H1 (cell line): ENCODE measurements around the gene EDC3. TPM values are rescaled to one million over a fixed set of nuclear protein-coding genes. Genes with fewer than 3 reads are reported as not detected.

ENCODE experiments used
- BCL11A ChIP-seq, 2 experiments: IDR thresholded peaks; one replicate each; pipeline ENCODE4 v1.6.1; 2011; ENCODE audit warnings: low read depth in 2 of 2, low read length in 2 of 2, mild to moderate bottlenecking in 2 of 2
- SIRT6 ChIP-seq: IDR thresholded peaks from one replicate; pipeline ENCODE4 v1.7.1; 2012; ENCODE audit warnings: low read length, inconsistent platforms
- polyA plus RNA-seq, 7 experiments: library from polyadenylated mRNA; depleted of rRNA in 3 of 7; stranded (reverse) in 5 of 7; unstranded in 2 of 7; fragments of >200 nt in 5 of 7; fragments of 200-250 nt in 2 of 7; gene quantifications; 1 replicate in 5 of 7; 2 replicates in 1 of 7; 4 replicates in 1 of 7; pipeline versions ENCODE4 v1.2.1 to v1.2.3, GENCODE V29; 2011 to 2013; ENCODE audit warnings: missing spikeins in 2 of 7, mixed read lengths in 2 of 7
- total RNA-seq: library from RNA; stranded (reverse); fragmentation: NEBNext Ultra II Directional; extraction: Animal tissue kit (Norgen Biotek cat#: 25700); gene quantifications from 2 replicates; pipeline ENCODE4 v1.2.1, GENCODE V29; 2021
- TF ChIP-seq, protein P1 (sequence below), 3 experiments: IDR thresholded peaks; 1 replicate in 2 of 3; 2 replicates in 1 of 3; pipeline versions ENCODE4 v1.5.1 to v1.6.1; 2011; ENCODE audit warnings: low read length in 3 of 3, mild to moderate bottlenecking in 3 of 3, inconsistent platforms in 2 of 3, low read depth in 1 of 3, moderate library complexity in 1 of 3; ENCODE audit not compliant: insufficient read depth in 1 of 3; ENCODE audit errors: control extremely low read depth in 1 of 3
- TF ChIP-seq, protein P2 (sequence below): IDR thresholded peaks from 2 replicates; pipeline ENCODE4 v1.6.1; 2011; ENCODE audit warnings: low read length, improper control_type of control experiment

EDC3 gene
- total and polyA plus RNA-seq, 2 of the 8 experiments (the other 6 are each of a cell fraction or from before 2014, with no cell fraction given): 45.0 to 50.8 TPM

DNA sequence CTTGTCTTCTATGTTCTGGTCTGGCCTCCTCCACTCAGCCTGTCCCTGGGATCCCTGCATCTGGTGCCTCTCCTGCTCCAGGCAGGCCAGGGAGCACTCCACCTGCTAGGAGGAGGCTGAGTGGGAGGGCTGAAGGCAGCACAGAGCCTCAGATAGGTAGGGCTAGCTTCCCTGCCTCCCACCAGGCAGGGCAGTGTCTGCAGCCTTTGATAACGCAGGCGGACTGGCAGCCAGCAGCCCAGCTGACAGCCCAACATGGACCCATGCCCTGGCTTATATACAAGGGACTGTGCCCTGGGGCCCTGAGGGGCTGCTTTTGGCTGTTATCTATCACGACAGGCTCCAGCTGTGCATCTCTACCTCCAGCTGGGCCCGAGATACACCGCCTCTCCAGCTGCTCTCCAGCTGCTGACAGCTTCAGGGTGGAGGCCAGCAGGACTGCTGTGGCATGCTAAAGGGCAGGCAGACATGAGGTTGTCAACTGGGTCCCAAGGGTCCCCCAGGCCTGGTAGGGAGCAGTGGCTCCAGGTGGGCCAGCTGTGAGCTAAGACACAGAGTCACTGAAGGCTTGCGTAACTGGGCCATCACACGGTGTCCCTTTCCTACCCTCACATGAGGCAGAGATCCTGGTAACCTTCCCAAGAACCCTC lies 85.4 kb downstream of the EDC3 start (continued):
- TF ChIP-seq, protein P1, sequence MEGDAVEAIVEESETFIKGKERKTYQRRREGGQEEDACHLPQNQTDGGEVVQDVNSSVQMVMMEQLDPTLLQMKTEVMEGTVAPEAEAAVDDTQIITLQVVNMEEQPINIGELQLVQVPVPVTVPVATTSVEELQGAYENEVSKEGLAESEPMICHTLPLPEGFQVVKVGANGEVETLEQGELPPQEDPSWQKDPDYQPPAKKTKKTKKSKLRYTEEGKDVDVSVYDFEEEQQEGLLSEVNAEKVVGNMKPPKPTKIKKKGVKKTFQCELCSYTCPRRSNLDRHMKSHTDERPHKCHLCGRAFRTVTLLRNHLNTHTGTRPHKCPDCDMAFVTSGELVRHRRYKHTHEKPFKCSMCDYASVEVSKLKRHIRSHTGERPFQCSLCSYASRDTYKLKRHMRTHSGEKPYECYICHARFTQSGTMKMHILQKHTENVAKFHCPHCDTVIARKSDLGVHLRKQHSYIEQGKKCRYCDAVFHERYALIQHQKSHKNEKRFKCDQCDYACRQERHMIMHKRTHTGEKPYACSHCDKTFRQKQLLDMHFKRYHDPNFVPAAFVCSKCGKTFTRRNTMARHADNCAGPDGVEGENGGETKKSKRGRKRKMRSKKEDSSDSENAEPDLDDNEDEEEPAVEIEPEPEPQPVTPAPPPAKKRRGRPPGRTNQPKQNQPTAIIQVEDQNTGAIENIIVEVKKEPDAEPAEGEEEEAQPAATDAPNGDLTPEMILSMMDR (IDR thresholded peaks at IDR 0.05; ENCODE audit: control extremely low read depth in 1 of 3, insufficient read depth in 1 of 3, low read depth in 1 of 3, low read length in 3 of 3): no peak
- TF ChIP-seq BCL11A (IDR thresholded peaks at IDR 0.05; ENCODE audit: low read depth in 2 of 2, low read length in 2 of 2) (no peak), SIRT6 (no peak)
- TF ChIP-seq, protein P2, sequence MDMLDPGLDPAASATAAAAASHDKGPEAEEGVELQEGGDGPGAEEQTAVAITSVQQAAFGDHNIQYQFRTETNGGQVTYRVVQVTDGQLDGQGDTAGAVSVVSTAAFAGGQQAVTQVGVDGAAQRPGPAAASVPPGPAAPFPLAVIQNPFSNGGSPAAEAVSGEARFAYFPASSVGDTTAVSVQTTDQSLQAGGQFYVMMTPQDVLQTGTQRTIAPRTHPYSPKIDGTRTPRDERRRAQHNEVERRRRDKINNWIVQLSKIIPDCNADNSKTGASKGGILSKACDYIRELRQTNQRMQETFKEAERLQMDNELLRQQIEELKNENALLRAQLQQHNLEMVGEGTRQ: no peak
